ENCODE data around the gene BMP2K. TPM values are rescaled to one million over a fixed set of nuclear protein-coding genes. Genes with fewer than 3 reads are reported as not detected.

Gene BMP2K
- total RNA-seq, 2 donors from 2014 or later: 15.8 to 18.9 TPM

- no peaks in the 10 kb centered on the region for H3K36me3 ChIP-seq (replicated peaks in 1 of 2; ENCODE audit: insufficient read depth in 1 of 2, low read depth in 2 of 2)
Observed at GRCh38 chr4:78735697-78736096, 40.5 kb upstream of the BMP2K start.

DNA sequence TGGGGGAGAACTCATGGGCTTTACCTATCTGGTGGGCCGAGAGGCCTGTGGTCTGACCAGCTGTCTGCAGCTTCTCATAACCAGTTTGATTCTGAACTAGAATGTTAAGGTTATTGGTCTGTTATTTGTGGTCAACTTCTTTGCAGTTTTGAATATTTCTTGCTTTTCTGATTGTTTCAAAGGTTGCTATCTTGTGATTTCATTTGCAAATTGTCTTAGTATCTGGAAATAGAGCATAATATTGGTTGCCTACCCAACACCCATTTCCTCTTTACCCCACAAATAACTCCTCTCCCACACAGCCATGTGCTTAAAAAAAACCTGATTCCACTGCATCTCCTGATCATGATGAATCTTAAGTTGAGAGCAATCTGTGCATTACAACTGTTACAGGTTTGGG is 39.1 kb upstream of the BMP2K start:
- ATAC-seq: no peak
- intact Hi-C loops (cut with DNase I): no loop called here
- peaks cover 0 to 4% (median 0%) of the 10 kb centered on the region in 3 donors for H3K9me3 ChIP-seq

More at GRCh38 chr4:78735697-78736096, 40.5 kb upstream of the BMP2K start:
- ATAC-seq (no peak), DNase-seq (no peak)
- no peaks in the 10 kb centered on the region for H3K27me3 ChIP-seq
- no peaks in the 10 kb centered on the region for H3K4me1 ChIP-seq
- intact Hi-C loops (cut with DNase I): no loop called here
- peaks cover 0 to 4% (median 0%) of the 10 kb centered on the region in 3 donors for H3K9me3 ChIP-seq
- H3K4me3 ChIP-seq: no peak overlapping the region
- H3K27ac ChIP-seq: no peak overlapping the region
- TF ChIP-seq POLR2A (IDR thresholded peaks at IDR 0.05) (no peak), CTCF (IDR thresholded peaks at IDR 0.05) (no peak)

DNA sequence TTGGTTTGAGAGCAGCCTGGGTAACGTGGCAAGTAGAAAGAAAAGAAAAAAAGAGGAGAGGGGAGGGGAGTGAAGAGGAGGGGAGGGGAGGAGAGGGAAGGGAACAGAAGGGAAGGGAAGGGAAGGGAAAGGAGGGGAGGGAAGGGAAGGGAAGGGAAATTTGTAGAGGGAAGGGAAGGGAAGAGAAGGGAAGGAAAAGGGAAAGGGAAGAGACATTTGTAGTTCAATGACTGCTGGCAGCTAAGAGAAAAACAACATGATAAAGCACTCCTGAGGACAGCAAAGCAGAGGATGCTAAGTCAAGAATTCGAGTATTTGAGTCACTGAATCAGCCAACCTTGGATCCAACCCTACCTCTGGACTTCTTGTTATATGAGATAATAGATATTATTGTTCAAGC is 38.2 kb upstream of the BMP2K start:
- 58 to 59% methylated on average over 2 of the region's 2 CpGs for WGBS, 2 donors
- ATAC-seq (no peak), DNase-seq (no peak)
- Histone ChIP-seq H3K4me1 (no peaks in the 10 kb centered on the region), H3K9me3 (peaks cover 0 to 4% (median 0%) of the 10 kb centered on the region in 3 donors), H3K27ac (no peak overlapping the region), H3K4me3 (no peak overlapping the region), H3K27me3 (no peaks in the 10 kb centered on the region), H3K36me3 (replicated peaks in 1 of 2; ENCODE audit: insufficient read depth in 1 of 2, low read depth in 2 of 2) (no peaks in the 10 kb centered on the region)
- intact Hi-C loops (cut with DNase I): no loop called here
- TF ChIP-seq POLR2A (IDR thresholded peaks at IDR 0.05): no peak
- TF ChIP-seq CTCF (IDR thresholded peaks at IDR 0.05): no peak

More for the DNA sequence above, 39.1 kb upstream of the BMP2K start:
- H3K36me3 ChIP-seq (replicated peaks in 1 of 2; ENCODE audit: insufficient read depth in 1 of 2, low read depth in 2 of 2): no peaks in the 10 kb centered on the region
- no peaks in the 10 kb centered on the region for H3K27me3 ChIP-seq
- no peak for DNase-seq
- H3K27ac ChIP-seq: no peak overlapping the region
- TF ChIP-seq POLR2A (IDR thresholded peaks at IDR 0.05) (no peak), CTCF (IDR thresholded peaks at IDR 0.05) (no peak)
- no peaks in the 10 kb centered on the region for H3K4me1 ChIP-seq
- WGBS, 2 donors: 85 to 100% methylated on average over 1 of the region's 1 CpG
- no peak overlapping the region for H3K4me3 ChIP-seq

- intact Hi-C loops (cut with DNase I): no loop called here
- ATAC-seq (no peak), DNase-seq (no peak)
- no peaks in the 10 kb centered on the region for H3K4me1 ChIP-seq
- 91 to 95% methylated on average over 2 of the region's 2 CpGs for WGBS, 2 donors
- no peak for TF ChIP-seq POLR2A (IDR thresholded peaks at IDR 0.05)
- H3K4me3 ChIP-seq: no peak overlapping the region
- H3K9me3 ChIP-seq: no peaks in the 10 kb centered on the region
- no peaks in the 10 kb centered on the region for H3K27me3 ChIP-seq
- no peaks in the 10 kb centered on the region for H3K36me3 ChIP-seq (replicated peaks in 1 of 2; ENCODE audit: insufficient read depth in 1 of 2, low read depth in 2 of 2)
- no peak overlapping the region for H3K27ac ChIP-seq
Observed at GRCh38 chr4:78742300-78742699, 33.9 kb upstream of the BMP2K start.

DNA sequence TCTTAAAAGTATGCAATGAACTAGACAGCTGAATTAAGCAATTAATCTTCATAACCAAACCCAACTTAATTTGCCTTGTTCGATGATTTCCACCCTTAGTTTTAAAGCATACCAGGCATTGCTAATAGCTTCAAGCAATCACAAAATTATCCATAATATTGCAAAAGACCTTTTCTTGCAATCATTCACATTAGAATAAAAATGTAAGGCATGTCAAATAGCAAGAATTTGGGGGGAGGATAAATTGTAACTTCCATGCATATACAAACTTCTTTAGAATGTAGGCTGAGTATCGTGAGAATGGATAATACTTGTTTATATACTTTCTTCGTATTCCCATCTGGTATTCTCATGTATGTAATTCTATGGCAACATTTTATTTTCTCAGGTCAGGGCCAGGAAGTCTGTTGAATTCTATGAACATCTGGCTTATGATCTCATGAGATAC is 28.7 kb upstream of the BMP2K start:
- H3K36me3 ChIP-seq (replicated peaks in 1 of 2; ENCODE audit: insufficient read depth in 1 of 2, low read depth in 2 of 2): no peaks in the 10 kb centered on the region
- 71 to 83% methylated on average over 3 of the region's 3 CpGs for WGBS, 2 donors
- no peaks in the 10 kb centered on the region for H3K27me3 ChIP-seq
- TF ChIP-seq CTCF (IDR thresholded peaks at IDR 0.05) (no peak), POLR2A (IDR thresholded peaks at IDR 0.05) (no peak)
- no peaks in the 10 kb centered on the region for H3K4me1 ChIP-seq
- ATAC-seq (no peak), DNase-seq (no peak)
- no peaks in the 10 kb centered on the region for H3K9me3 ChIP-seq
- intact Hi-C loops (cut with DNase I): no loop called here
- H3K27ac ChIP-seq: no peak overlapping the region
- no peak overlapping the region for H3K4me3 ChIP-seq
